GM18867 (cell line): ENCODE results near the gene CCM2L.
"Not testable (repeated sequence)": the region's sequence is repeated elsewhere in the genome, so short reads cannot be mapped to it uniquely, and the experiment has no call there.

Experiments
- ATAC-seq: cut with Tn5 transposase; IDR thresholded peaks from one replicate; pipeline ENCODE4 v1.9.1; 2021; ENCODE audit warnings: mild to moderate bottlenecking, moderate library complexity; ENCODE audit not compliant: unreplicated experiment

Gene CCM2L

DNA sequence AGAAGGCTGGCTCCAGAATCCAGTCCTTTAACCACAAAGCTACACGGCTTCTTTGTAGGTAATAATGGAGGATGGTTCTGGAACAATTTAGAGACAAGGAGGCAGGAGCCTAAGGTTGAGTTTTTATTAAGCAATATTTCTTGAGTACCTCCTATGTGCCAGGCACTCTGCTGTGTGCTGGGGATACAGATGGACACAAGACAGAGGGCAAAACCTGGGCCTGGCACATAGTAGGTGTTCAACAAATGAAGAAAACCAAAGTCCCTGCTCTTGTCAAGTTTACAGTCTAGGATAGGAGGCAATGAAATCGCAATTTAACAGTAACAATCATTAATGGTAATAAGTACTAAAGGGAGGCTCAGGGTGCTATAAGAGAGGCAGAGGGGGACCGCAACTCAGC lies 17.4 kb downstream of the CCM2L start:
- no peak for ATAC-seq

DNA sequence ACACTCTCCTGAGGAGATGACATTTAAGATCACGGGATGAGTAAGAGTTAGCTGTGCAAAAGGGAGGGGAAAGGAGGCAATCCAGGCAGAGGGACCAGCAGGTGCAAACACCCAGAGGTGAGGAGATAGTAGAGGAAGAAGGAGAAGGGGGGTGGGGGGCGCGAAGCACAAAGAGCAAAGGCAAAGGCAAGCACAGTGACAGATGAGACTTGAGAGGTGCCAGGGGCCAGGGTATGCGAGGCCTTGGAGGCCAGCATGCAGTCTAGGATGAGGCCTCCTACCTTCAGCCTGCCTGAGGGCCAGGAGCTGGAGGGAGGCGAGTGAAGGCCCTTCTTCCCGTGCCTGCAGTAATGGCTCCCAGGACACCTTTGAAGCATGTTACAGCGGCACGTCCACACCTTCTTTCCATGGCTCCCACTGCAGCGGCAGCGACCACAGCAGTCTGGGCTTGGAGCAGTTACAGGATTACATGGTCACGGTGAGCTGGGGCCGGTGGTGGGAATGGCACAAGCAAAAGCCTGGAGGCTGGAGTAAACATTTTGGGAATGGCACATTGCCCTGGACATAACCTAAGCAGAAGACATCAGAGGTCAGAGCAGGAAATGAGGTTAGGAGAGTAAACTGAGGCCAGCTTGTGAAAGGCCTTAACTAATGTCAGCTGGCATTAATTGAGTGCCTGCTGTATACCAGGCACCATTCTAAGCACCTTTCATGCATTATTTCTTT lies 18.6 kb downstream of the CCM2L start:
- ATAC-seq: no peak

DNA sequence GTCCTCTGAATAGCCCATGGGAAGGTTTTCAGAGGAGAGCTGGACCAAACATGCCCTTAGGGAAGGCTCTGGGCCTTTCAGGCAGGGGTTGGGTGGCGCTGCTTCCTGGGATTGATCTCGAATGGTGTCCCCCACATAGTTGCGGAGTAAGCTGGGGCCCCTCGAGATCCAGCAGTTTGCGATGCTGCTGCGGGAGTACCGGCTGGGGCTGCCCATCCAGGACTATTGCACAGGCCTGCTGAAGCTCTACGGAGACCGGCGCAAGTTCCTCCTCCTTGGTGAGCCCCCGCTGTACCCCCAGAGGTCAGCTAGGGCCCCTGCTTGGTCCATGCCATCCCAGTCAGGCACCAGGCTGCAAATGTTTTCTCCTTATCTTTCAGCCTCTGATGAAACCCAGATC lies 19.3 kb downstream of the CCM2L start:
- no peak for ATAC-seq

DNA sequence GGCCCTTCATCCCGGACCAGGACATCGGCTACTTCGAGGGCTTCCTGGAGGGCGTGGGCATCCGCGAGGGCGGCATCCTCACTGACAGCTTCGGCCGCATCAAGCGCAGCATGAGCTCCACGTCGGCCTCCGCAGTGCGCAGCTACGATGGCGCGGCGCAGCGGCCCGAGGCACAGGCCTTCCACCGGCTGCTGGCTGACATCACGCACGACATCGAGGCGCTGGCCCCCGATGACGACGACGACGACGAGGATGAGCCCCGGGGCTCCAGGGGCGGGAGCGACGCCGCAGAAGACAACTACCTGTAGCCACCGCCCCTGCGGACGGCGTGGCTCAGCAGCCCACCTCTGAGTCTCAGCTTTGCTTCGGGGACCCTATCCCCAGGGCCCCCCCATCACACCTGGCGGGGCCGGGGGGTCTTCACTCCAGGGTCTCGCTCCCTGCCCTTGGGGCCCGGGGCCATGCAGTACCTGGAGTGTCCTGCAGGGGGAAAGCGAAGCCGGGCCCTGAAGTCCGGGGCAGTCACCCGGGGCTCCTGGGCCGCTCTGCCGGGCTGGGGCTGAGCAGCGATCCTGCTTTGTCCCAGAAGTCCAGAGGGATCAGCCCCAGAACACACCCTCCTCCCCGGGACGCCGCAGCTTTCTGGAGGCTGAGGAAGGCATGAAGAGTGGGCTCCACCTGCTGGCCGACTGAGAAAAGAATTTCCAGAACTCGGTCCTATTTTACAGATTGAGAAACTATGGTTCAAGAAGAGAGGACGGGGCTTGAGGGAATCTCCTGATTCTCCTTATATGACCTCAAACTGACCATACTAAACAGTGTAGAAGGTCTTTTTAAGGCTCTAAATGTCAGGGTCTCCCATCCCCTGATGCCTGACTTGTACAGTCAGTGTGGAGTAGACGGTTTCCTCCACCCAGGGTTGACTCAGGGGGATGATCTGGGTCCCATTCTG lies 21.0 kb downstream of the CCM2L start:
- no peak for ATAC-seq

DNA sequence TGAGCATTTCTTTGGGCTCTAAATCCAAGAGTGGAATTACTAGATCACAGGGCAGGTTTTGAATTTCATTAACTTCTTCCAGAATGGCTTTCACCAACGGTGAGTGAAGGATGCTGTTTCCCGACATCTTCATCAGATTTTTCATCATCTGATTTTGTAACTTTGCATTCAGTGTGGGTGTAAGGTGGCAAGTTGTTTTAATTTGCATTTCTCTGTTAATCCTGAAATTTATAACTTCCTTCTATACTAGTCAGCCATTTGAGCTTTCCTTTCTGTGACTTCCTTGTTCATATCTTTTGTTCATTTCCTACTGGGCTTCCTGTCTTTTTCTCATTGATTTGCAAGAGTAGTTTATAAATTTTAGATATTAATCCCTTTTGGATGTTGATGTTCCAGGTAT lies 23.1 kb downstream of the CCM2L start:
- no peak for ATAC-seq

DNA sequence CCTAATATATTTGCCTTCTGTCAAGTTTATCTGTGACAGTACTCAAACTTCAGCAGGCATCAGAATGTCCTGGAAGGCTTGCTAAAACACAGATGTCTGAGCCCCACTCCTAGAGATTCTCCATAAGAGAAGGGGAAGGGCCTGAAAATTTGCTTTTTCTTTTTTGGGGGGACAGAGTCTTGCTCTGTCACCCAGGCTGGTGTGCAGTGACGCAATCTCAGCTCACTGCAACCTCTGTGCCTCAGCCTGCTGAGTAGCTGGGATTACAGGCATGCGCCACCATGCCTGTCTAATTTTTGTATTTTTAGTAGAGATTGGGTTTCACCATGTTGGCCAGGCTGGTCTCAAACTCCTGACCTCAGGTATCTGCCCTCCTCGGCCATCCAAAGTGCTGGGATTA lies 23.5 kb downstream of the CCM2L start:
- ATAC-seq: not testable (repeated sequence)

DNA sequence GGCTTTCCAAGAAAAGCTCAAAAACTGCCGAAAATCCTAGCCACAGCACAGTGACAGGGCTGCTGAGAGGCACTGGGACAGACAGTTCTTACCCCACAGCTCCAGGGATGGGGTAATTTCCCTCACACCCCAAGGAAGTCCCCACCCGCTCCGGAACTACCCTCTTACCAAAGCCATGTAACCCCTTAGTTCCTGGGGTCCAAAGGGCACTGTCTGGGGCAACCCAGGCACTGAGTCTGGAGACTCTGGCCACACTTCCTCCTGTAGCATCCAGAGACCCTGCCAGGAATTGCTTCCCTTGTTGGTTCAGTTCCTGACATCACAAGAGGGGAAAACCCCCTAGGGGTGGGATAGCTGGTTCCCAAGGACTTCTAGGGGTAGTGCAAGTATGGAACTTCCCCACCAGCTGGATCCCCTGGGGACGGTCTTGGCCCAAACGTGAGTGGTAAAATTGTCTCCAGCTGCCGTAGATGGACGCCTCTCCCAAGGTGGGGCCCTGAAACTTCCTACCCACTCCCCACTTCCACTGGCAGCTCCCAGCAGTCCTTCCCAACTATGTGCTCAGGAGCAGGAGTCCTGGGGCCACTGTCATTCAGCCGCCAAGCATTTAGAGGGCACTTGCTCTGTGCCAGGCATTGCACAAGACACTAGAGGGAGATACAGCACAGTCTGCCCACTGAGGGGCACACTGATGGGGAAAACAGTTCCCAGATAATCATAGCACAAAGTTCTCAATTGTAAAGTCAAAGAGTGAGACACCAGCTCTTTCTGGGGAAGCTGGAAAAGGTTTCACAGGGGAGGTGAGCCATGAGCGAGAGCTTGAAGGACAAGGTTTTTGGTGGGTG lies 24.6 kb downstream of the CCM2L start:
- no peak for ATAC-seq

DNA sequence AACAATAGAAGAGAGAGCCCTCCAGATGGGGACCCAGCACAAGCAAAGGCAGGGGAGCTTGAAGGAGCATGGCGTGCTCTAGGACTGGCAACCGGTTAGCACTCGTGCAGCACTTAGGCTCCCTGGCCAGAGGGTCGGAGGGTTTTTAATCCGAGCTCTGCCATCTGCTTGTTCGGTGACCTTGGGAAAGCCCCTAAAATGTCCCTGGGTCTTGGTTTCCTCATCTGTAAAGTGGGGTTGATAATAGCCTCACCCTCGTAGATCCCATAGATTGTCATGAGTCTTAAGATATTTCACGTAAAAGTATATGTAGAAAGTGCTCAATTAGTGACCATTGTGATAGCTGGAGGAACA lies 25.2 kb downstream of the CCM2L start:
- ATAC-seq: no peak

DNA sequence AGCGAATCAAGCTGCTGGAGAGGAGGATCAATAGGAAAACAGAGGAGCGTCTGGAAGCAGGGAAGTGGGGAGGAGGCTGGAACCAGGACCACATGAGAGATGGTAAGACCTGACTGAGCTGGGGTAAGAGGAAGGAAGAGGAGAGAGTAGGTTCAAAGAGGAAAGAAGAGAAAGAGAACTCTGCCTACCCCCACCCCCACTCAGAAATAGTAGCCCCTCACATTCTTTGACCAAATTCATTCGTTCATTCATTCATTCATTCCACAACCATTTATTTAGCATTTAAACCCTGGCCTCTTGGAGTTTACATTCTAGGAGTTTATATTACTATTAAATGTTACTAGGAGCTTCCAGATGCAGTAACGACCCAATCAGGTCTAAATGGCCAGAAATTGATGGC lies 26.0 kb downstream of the CCM2L start:
- no peak for ATAC-seq

DNA sequence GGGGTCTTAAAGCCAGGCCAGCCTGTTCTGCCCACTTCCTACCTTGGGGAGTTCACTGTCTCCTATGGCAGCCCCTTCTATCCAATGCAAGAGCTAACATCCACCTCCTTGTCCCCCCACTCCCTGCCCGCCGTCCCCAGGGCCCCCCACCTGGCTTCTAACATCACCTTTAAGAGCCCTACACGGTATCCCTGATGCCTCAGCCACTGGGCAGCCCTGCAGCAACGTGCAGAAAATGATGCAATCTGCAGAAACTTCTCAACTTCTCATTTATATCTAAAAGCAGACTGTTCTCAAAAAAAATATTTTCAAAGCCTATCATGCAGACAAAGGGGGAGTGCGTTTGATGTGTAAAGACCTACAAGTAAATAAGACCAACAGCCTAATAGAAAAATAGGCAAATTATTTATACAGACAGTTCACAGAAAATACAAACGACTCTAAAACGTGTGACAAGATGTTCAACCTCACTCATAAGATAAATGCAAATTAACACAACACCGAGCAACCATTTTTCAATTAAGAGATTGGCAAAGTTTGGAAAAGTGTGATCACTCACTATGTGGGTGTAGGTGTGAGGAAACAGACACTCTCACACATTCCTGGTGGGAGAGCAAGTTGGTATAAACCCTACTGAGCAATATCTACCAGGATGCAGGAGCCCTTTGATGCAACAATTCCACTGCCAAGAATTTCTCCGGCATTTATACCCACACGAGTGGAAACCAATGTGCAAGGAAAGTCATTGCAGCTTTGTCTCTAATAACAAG lies 26.7 kb downstream of the CCM2L start:
- no peak for ATAC-seq

DNA sequence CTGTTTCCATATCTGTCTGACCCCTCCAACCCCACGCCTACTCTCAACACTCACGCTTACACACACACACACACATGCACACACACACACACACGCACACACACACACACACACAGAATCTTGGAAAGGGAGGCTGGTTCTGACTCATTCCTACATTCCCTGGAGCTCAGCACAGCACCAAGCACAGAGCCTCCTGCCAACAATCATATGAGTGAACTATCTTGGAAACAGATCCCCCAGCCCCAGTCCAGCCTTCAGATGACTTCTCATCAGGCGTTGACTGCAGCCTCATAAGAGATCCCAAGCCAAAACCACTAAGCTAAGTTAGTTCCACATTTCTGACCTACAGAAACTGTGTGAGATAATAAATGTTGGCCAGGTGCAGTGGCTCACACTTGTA lies 27.7 kb downstream of the CCM2L start:
- ATAC-seq: no peak

DNA sequence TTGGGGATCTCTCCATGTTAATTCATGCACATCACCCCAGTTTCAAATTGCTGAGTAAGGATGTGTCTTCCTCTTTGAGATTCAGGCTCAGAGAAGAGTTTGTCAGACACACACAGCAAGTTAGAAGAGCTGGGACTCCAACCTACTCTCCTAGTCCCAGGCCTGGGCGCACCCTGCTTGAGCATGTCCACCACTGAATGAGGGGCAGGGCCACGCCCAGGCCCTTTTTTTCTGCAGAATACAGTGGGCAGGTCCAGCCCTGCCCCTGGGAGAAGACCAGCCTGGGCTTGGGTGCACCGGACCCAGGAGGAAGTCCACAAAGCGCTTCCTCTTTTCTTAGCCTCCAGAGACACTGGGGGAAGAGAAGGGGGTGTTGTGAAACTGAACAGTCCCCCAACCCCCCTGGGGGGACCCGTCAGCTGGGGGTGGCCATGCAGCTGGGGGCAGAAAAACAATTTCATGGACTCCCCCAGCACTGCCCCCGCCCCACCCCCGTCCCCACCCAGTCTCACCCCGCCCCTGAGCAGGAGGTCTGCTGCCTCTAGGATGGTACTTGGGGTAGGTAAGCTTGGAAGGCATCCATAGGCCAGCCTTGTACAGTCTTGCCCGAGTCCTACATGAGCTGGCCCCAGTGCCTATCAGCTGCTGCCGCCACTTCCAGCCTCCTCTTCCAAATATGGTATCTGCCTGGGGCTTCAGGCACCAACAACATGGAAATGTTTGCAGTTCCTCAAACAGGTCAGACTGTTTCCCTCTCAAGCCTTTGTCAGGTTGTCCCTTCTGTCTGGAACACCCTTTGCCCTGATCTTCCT lies 30.1 kb downstream of the CCM2L start:
- ATAC-seq: no peak

DNA sequence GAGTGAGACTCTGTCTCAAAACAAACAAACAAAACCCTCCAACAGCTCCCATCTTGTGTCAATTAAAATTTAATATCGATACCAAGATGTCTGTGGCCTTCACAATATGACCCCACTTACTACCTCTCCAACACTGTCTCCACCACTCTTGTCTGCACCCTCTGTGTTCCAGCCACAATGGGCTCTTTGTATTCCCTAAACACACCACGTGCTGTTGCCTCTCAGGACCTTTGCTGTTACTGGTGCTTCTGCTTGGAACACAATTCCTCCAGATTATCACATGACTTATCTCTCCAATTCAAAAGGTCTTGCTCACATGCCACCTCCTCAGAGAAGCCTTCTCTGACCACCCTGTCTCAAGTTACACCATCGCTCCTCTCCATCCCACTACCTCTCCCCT lies 35.8 kb downstream of the CCM2L start:
- no peak for ATAC-seq

DNA sequence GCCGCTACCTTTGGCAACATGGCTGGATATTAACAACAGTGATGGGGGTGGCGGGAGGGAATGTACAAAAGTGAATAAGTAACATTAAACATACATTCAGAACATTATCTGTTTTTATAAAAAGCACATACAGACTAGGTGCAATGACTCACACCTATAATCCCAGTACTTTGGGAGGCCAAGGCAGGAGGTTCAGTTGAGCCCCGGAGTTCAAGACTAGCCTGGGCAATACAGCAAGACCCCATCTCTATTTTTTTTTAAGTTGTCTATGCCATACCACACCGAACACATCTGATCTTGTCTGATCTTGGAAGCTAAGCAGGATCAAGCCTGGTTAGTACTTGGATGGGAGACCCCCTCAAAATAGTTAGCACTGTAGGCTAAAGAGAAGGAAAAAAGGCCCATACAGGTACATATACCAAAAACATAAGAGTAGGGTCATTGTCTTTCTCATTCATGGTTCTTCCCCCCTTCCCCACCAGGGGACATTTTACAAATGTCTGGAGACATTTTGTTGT lies 40.1 kb downstream of the CCM2L start:
- ATAC-seq: no peak

DNA sequence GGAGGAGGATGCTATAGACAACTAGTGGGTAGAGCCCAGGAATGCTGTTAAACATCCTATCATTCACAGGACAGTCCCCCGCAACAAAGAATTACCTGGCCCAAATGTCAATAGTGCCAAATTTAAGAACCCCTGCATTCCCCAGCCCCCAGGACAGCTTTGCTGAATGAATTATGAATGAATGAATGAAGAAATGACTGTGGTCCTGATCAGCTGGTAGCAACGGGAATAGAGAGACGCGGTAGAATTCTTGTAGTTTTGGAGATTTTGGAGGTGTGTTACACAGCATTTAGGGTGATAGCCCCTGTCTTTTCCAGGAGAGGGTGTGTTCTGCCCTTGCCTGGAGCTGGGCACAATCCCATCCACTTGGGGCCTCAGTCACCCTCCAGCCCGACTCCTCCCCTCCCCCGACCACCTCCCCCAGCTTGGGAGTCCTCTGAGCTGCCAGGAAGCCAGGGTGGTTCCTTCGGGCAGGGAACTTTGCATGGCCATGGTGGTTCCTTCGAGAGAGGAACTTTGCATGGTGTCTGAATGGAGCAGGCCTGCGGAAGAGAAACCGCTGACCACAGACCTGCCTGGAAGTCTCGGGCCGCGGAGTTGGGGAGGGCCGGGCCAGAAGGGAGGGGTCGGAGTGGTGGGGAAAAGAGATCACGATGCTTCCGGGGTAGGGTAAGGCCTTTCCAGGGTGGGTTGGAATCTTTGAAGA lies 40.8 kb downstream of the CCM2L start:
- no peak for ATAC-seq

DNA sequence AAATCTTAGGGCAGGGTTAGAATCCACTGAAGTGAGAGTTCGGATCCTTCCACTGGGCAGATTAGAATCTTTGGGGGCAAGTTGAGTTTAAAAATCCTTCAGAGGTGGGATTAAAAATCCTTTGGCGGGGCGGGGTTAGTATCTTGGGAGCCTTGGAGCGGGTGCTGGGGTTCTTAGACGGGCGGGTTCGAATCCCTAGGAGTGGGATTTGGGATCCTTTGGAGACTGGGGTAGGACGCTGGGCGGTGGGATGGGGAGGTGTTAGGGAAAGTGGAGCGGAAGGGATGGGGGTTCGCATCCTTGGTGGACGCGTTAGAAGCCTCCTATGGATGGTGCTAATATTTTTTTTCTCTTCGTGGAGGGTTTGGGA lies 41.5 kb downstream of the CCM2L start:
- no peak for ATAC-seq

DNA sequence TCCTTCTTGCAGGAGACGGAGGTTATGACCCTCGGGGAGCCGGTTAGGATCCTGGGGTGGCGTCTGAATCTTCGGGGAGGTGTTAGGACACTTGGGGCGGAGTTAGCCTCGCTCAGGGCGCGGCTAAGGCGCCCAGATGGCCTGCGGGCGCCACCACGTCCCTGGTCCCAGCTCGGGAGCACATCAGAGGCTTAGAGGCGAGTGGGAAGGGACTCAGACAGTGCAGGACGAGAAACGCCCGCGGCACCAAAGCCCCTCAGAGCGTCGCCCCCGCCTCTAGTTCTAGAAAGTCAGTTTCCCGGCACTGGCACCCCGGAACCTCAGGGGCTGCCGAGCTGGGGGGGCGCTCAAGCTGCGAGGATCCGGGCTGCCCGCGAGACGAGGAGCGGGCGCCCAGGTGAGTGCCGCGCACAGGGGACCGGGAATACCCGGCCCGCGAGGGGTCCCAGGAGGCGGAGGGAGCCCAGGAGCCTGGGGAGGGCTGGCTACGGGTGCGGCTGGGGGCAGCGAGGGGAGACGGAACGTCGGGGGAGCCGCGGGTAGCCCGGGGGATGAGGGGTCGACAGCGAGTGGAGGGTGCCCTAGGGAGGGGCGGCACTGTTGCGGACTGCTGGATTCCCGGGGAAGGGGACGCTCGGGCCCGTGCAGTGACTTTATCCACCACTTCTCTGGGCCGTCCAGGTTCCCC lies 42.0 kb downstream of the CCM2L start, which contains the start of gene HCK:
TSS of gene HCK (plus strand) at position 153 of the 688 bp plus-strand sequence.
- ATAC-seq: no peak

DNA sequence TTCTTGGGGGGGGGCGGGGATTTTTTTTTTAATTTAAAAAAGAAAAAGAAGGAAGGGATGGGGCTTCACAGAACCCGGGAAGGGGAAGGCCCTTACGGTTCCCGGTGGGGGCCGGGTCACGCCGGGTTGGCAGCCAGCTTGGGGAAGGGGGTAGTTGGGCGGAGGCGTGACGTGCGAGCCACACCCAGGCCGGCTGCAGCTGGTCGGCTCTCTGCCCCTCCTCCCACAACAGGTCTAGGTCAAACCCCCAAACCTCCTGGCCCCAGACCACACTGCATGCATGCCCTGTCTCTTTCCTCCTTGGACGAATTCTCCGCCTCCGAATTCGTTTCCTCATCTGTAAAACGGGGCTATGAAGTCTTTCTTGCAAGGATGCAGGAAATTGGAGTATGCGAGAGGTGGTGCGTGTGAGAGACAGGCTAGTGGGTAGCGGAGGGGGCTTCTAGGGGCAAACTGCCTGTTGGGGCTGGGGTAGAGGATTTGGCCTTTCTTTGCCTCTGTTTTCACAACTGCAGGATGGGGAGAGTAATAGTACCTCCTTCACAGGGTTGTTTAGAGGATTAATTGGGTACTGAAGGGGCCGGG lies 42.6 kb downstream of the CCM2L start:
- ATAC-seq: no peak
